MM.1S (cell line): ENCODE measurements around the gene ACSF3.

ENCODE experiments used
- CTCF ChIP-seq: fragments of 300-600 bp; sonication (generic); IDR thresholded peaks from 2 replicates; pipeline ENCODE4 v1.5.1; 2016; ENCODE audit warnings: antibody characterized with exemption, low read length, mixed read lengths
- EZH2 ChIP-seq: fragments of 300-600 bp; sonication (generic); optimal IDR thresholded peaks from 2 replicates; pipeline ENCODE3; 2017; ENCODE audit warnings: low read depth, mild to moderate bottlenecking, antibody characterized with exemption, low read length, mixed read lengths
- EZH2phosphoT487 ChIP-seq: fragments of 300-600 bp; sonication (generic); IDR thresholded peaks from 2 replicates; pipeline ENCODE4 v1.6.1; 2018; ENCODE audit warnings: antibody characterized with exemption, low read length

DNA sequence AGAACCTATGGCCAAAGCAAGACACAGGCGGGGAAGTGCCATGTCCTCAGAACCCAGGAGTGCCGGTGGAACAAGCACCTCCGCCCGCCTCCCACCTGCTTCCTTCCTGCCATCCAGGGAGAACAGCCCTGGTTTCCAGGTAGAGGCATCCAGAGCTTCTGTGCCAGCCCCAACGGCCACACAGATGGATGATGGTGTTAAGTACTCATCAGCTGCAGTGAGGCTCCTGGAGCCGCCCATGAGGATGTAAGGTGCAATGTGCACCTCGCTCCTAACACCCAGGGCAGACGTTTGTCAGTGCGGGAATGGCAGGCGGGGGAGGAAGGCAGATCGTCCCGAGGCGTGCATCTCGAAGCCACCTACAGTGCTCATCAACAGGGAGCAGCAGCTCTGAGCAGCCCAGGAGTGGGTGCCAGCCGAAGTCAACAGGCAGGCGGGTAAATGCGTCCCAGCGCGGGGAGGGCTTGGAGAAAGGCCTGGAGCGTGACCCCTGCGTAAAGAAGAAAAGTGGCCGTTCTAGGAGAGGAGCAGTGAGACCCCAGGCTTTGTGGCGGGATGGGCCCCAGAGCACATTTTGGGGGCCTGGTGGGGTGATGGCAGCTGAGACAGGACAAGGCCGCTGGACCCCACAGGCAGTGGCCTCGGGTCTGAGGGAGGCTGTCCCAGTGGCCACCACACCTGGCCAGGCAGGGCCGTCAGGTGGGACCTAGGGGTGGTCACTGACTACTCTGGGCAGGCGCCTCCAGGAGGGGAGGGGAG lies 46.1 kb upstream of the ACSF3 start:
- no peak for TF ChIP-seq CTCF
- TF ChIP-seq EZH2 = no peak
- TF ChIP-seq EZH2phosphoT487 = no peak
